A673 (cell line): ENCODE measurements around the gene USP22. TPM values are rescaled to one million over a fixed set of nuclear protein-coding genes. Genes with fewer than 3 reads are reported as not detected.

ENCODE experiments used
- BruUV-seq: library from RNA; stranded (reverse); fragments of 400-500 nt; replicated peaks from 2 replicates; lab custom pipeline; 2021; lab: Mats Ljungman, UMichigan
- CTCF ChIA-PET: fragments of 300-600 bp; sonication (Branson Sonifier 250); formaldehyde crosslinking; loops from one replicate; lab custom pipeline; 2022; ENCODE audit warnings: antibody characterized with exemption; lab: Charles Lee
- POLR2A ChIA-PET: fragments of 300-600 bp; sonication (Branson Sonifier 250); formaldehyde crosslinking; loops from one replicate; lab custom pipeline; 2022; ENCODE audit warnings: antibody characterized with exemption; ENCODE audit not compliant: low non-redundant PET; lab: Charles Lee
- DNase-seq: peaks from one replicate; pipeline ENCODE4 v3.0.0-alpha.2; 2015; ENCODE audit warnings: low spot score
- H3K27ac ChIP-seq: fragments of 200-600 bp; sonication (generic); 2 replicates; pipeline ENCODE4 v1.5.1; 2016; ENCODE audit warnings: mixed run types, low read depth, mild to moderate bottlenecking, mixed read lengths, antibody characterized with exemption, low read length; ENCODE audit not compliant: poor library complexity, severe bottlenecking
- H3K27me3 ChIP-seq: fragments of 200-600 bp; sonication (generic); replicated peaks from 2 replicates; pipeline ENCODE4 v1.6.1; 2017; ENCODE audit warnings: mixed run types, low read depth, mild to moderate bottlenecking, mixed read lengths, antibody characterized with exemption, low read length; ENCODE audit not compliant: insufficient read depth, poor library complexity
- H3K36me3 ChIP-seq: fragments of 200-600 bp; sonication (generic); 2 replicates; pipeline ENCODE4 v1.6.1; 2016; ENCODE audit warnings: mixed run types, mild to moderate bottlenecking, mixed read lengths, antibody characterized with exemption, low read length; ENCODE audit not compliant: insufficient read depth, poor library complexity, severe bottlenecking
- H3K4me1 ChIP-seq: fragments of 200-600 bp; sonication (generic); 2 replicates; pipeline ENCODE4 v1.6.1; 2017; ENCODE audit warnings: mixed run types, mild to moderate bottlenecking, mixed read lengths, antibody characterized with exemption, low read length; ENCODE audit not compliant: insufficient read depth, poor library complexity, severe bottlenecking
- H3K4me3 ChIP-seq: fragments of 200-600 bp; sonication (generic); 2 replicates; pipeline ENCODE4 v1.5.1; 2016; ENCODE audit warnings: low read depth, mixed run types, mild to moderate bottlenecking, mixed read lengths, low read length; ENCODE audit not compliant: poor library complexity, severe bottlenecking
- H3K9me3 ChIP-seq: fragments of 200-600 bp; sonication (generic); 2 replicates; pipeline ENCODE4 v1.6.1; 2016; ENCODE audit warnings: mixed run types, low read depth, mild to moderate bottlenecking, mixed read lengths, antibody characterized with exemption, low read length; ENCODE audit not compliant: poor library complexity, severe bottlenecking
- CTCF ChIP-seq: fragments of 300-800, 200-600 bp; sonication (generic); conservative IDR thresholded peaks from 2 replicates; pipeline ENCODE4 v1.5.1; 2017; ENCODE audit warnings: low read depth, mild to moderate bottlenecking, antibody characterized with exemption, low read length, moderate library complexity, mixed read lengths
- EZH2 ChIP-seq: fragments of 200-600 bp; sonication (generic); IDR thresholded peaks from 2 replicates; pipeline ENCODE4 v1.6.1; 2017; ENCODE audit warnings: borderline replicate concordance, low read depth, mild to moderate bottlenecking, mixed read lengths, antibody characterized with exemption, low read length; ENCODE audit not compliant: poor library complexity, severe bottlenecking
- intact Hi-C: fragments of 100-400 bp; cut with micrococcal nuclease; formaldehyde crosslinking; loops from one replicate; pipeline ENCODE4 v1.10.0; 2022; ENCODE audit not compliant: unreplicated experiment
- total RNA-seq: library from RNA; stranded (reverse); gene quantifications from 2 replicates; pipeline ENCODE4 v1.2.3, GENCODE V29; 2021

The USP22 gene
- total RNA-seq, 1 experiment from 2014 or later = 288 TPM

GRCh38 chr17:21072745-21073197 is 30.0 kb upstream of the USP22 start:
- POLR2A ChIA-PET = no interaction called here
- no peaks in the 10 kb centered on the region for H3K36me3 ChIP-seq
- no peak for DNase-seq
- no peaks in the 10 kb centered on the region for H3K27me3 ChIP-seq
- TF ChIP-seq EZH2 = no peak
- TF ChIP-seq CTCF = no peak
- no peak overlapping the region for H3K27ac ChIP-seq
- H3K4me1 ChIP-seq = peaks cover 3% of the 10 kb centered on the region
- BruUV-seq = no TSS peak
- no peak overlapping the region for H3K4me3 ChIP-seq
- no peaks in the 10 kb centered on the region for H3K9me3 ChIP-seq
- CTCF ChIA-PET = no interaction called here
- intact Hi-C loops = no loop called here

- ChIA-PET CTCF (no interaction called here), POLR2A (no interaction called here)
- no peaks in the 10 kb centered on the region for H3K27me3 ChIP-seq
- DNase-seq = no peak
- H3K4me3 ChIP-seq = no peak overlapping the region
- no TSS peak for BruUV-seq
- intact Hi-C loops = no loop called here
- no peak overlapping the region for H3K27ac ChIP-seq
- no peaks in the 10 kb centered on the region for H3K9me3 ChIP-seq
- no peaks in the 10 kb centered on the region for H3K36me3 ChIP-seq
- no peaks in the 10 kb centered on the region for H3K4me1 ChIP-seq
- no peak for TF ChIP-seq EZH2
- no peak for TF ChIP-seq CTCF
Measured at GRCh38 chr17:21066394-21066793, 23.6 kb upstream of the USP22 start.

GRCh38 chr17:21061971-21062526 is 19.2 kb upstream of the USP22 start:
- BruUV-seq = no TSS peak
- intact Hi-C loops = no loop called here
- ChIA-PET CTCF (no interaction called here), POLR2A (no interaction called here)
- no peaks in the 10 kb centered on the region for H3K27me3 ChIP-seq
- H3K36me3 ChIP-seq = no peaks in the 10 kb centered on the region
- no peaks in the 10 kb centered on the region for H3K9me3 ChIP-seq
- no peak overlapping the region for H3K27ac ChIP-seq
- no peaks in the 10 kb centered on the region for H3K4me1 ChIP-seq
- TF ChIP-seq EZH2 (no peak), CTCF (no peak)
- no peak overlapping the region for H3K4me3 ChIP-seq
- DNase-seq = no peak
